ENCODE results near the gene VGLL4.
A peak's percentile ranks its signal among the peaks of the same experiment; 100 is the strongest.

VGLL4 gene

GRCh38 chr3:11651900-11652299, 8.2 kb upstream of the VGLL4 start:
- DNase-seq: no peak

DNA sequence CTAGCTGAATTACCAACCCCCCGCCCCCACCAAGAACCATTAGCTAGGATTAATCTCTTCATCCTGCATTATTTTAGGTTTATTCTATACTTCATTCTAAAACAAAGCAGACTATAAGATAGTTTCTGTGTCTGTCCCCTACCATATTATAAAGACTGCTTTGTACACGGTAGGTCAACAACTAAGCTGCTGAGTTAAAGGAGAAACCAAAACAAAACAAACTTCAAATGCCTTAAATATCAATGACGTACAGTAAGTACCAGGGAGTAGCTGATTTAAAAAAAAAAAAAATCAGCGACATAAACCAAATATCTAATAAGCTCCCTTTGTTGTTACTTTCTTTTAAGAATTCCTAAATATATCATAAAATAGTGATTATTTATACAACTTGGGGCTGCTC, 7.8 kb upstream of the VGLL4 start:
- no peak for DNase-seq

DNA sequence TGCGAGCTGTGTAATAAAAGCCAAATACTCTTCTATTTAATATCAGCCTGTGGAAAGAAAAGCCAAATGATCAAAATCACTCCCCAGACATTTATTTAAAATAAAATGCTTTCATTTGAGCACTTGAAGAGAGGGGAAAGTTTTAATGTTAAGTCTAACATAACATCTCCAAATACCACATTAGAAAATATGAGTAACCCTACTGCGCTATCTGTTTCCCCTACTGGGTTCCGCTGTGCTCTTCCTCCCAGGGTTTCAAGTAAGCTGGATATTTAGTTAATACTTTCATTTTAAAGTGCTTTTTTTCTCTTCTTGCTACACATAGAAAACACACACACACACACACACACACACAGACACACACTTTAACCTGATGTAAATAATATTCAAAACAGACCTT, 6.7 kb upstream of the VGLL4 start:
- DNase-seq: no peak

DNA sequence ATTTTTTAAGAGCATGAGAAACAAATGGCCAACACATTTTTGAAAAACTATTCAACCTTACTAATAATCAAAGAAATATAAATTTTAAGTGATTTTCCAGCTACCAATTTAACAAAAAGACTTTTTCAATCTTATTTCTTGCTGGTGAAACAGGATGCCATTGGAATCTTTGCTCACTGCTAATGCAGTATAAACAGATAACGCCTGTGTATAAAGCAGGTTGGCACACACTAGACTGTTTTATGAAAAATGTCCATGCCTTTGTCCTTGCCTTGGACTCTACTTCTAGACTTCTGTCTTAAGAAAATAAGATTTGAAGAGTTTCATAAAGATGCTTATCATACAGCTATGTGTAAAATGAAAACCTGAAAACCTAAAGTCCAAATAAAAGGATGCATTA, 5.0 kb upstream of the VGLL4 start:
- no peak for DNase-seq

- DNase-seq: peak; percentile 10
Observed at GRCh38 chr3:11643201-11643603, 513 bp downstream of the VGLL4 start.

GRCh38 chr3:11642431-11643191, 1.1 kb downstream of the VGLL4 start:
- peak; percentile 50 for DNase-seq

- no peak for DNase-seq
Observed at GRCh38 chr3:11641683-11642430, 1.9 kb downstream of the VGLL4 start.

DNA sequence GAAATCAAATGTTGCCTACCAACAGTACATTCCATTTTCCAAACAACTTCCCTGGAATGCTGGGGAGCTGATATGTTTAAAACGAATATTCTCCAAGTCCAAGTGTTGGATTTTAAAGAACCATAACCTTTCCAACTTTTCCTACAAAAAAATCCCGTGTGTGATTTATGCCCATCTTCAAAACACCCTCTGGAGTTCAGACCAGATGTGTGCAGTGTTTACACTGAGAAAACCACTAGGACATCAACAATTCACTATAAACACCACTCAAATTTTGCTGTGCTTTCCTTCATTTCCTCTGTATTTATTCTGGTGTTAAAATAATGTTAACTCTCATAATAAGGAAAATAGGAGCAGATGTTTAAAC, 2.4 kb downstream of the VGLL4 start:
- no peak for DNase-seq

GRCh38 chr3:11640009-11640673, 3.6 kb downstream of the VGLL4 start:
- DNase-seq: no peak

- DNase-seq: no peak
Observed at GRCh38 chr3:11638495-11639358, 5.0 kb downstream of the VGLL4 start.

GRCh38 chr3:11637901-11638458, 5.7 kb downstream of the VGLL4 start:
- DNase-seq: no peak

DNA sequence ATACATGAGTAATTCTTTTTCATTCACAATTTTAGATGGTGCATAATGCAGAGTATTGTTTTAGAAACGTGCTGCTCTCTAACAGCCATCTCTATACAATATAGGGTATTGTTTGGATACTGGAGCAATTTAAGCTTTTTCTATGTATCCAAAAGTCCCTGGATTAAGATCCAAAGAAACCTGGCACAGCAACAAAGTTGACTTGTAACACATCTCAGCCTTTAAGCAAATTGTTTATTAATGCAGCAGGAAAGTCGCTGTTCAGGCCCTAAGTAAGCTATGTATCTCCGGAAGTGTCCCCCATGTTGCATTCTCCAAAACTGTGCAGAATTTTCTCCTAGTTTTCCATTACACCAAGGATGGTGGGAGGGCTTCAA, 7.3 kb downstream of the VGLL4 start:
- DNase-seq: no peak

DNA sequence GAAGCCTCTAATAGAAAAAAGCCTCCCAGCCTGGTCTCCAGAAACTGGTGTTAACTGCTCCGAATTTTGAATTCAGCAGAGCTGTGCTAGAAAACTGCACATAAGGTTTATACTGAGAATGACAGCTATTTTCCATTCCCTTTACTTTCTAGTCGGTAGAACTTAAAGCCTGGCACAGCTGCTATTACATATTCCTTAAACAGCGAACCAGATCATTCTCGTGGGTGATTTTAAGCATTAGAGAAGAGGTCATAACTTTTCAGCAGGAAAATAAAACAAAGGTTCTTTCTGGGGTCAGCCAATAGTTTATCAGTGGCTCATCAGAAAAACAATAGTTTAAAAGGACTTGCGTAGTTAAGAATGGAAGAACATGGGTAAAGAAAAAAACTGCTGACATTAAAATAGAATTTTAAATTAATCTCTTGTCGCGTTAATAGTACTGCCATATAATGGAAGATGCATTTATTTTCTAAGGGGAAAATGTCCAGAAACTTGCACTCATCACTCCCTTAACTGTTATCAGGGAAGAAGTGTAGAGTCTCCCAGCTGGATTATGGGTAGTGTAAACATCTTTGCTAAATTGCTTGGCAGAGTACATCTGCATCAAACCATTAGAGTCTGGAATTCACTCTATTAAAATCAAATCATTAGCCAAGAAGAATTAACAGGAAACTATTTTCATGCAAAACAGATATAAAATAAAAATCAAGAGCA, 7.9 kb downstream of the VGLL4 start:
- no peak for DNase-seq

DNA sequence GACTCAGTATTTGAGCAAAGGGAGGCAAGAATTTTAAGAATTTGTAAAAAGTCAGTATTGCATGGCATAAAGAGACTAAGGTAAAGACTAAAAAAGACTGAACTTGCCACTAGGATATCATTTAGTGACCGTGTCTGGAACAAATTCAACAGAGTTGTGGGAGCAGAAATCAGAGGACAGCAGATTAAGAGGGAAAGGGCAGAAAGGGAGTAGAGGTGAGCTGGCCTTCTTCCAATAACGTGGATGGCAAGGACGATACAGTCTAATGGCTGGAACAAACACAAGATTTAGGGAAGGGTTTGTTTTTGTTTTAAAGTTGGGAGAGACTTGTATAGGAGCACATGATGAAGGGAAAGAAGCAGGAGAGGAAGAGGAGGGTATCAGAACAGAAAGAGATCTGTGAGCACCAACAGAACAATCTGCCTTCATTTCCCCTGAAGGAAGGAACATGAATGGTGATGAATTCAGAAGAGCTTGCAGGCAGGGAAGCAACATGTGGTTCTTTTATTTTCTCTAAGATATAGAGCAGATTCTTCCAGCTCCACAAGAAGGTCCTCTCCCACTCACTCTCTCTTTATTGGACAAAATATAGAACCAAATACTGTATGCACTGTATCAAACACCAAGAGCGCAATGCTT, 8.6 kb downstream of the VGLL4 start:
- DNase-seq: no peak

DNA sequence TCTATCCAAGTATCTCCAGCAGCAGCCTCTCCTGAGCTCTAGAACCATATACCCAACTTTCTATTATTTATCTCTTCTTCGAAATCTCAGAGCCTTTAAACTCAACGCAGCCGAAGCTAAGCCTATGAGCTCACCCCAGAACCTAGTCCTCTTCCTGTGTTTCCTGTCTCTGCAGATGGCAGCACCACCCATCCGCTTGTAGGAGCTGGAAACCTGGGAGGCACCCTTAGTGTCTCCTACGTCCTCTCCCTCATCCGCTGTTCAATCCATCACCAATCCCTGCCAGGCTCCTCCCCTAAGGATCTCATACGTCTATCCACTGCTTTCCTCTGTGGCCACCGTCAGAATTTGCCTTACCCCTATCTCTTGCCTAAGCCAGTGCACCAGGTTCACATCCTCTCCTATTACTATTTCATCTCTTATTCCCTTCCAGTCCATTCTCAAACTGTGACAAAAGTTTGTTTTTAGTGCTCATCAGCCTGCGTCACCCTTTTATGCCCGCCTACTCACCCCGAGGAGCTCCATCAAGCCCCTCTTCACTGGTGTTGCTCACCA, 9.6 kb downstream of the VGLL4 start:
- no peak for DNase-seq

DNA sequence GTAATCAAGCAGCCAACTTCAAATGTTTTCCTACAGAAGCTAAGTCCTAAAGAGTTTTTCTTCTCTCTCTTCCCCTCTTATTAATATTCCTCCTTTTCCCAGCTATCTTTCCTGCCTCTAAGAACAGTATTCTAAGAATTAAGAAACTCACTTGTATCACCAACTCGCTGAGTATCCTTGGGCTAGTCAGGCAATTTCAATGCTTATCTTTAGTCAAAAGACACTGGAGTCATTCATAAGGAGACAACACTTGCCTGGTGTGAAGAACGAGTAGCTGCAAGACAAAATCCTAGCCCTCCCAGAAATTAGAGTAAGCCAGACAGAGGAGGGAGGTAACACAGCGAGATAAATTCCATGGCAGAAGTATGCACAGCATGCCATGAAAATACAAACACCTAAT, 10.7 kb downstream of the VGLL4 start:
- no peak for DNase-seq

DNA sequence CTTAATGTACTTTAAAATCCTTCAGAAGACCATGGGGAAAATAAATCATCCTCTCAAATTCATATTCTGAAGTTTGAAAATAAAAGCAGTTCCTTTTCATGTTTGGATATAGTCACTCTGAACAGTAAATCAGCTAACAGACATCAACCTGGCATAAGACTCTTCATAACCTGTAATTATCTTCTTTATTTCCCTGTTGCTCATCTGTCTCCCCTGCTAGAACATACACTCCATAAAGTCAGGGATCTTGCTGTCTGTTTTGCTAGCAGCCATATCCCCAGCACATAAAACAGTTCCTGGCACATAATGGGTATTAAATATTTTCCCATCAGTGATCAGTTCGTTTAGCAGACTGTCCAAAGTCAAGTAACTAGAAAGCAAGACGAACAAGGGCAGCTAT, 11.2 kb downstream of the VGLL4 start:
- no peak for DNase-seq

- no peak for DNase-seq
Observed at GRCh38 chr3:11631820-11632219, 11.9 kb downstream of the VGLL4 start.

GRCh38 chr3:11629716-11630115, 14.0 kb downstream of the VGLL4 start:
- no peak for DNase-seq

DNA sequence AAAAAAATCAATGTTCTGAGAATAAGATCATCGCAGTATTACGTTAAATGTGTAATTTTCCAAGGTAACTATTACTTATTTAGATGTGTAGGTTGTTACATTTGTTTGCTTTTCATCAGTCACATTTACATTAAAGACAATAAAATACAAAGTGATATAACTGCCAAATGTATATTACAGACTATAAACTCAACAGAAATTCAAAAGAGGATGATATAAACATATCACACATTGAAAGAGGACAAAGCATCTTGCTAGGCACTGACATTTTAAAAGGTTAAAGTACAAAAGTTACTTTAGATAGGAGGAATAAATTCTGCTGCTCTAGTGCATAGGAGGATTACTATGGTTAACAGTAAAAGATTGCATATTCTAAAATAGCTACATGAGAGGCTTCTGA, 16.1 kb downstream of the VGLL4 start:
- DNase-seq: no peak

DNA sequence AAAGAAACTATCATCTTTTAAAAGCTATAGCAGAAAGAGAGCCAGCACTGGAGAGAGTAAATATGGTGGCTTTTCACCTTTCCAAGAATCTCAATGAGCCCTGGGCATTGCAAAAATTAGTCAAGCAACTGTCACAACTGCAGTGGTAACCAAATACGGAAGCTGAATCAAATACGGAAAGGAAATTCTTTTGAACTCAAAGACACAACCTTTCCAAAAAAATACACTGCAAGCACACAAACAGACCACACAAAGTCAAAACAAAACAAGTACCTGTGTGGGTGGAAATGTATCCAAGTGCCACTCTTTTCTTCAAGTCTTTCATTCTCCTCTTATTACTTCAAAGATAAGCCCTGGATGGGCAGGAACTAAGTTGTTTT, 17.6 kb downstream of the VGLL4 start:
- DNase-seq: no peak

Measured in NCI-H524 treated with DMSO at 0.1 percent for 48 hours (cell line).